GM23338 (cell line): ENCODE measurements around the gene GRIK4. TPM values are rescaled to one million over a fixed set of nuclear protein-coding genes. Genes with fewer than 3 reads are reported as not detected.

Experiments
- ATAC-seq: fragments of 200-7000 bp; cut with Tn5 transposase; 3 replicates; pipeline ENCODE4 v1.9.1; 2020
- DNase-seq: peaks from one replicate; pipeline ENCODE4 v3.0.0-alpha.2; 2015; ENCODE audit warnings: low spot score
- H2AFZ ChIP-seq: fragments of 200-600 bp; sonication (generic); 2 replicates; pipeline ENCODE4 v1.8.0; 2016; ENCODE audit warnings: antibody characterized with exemption, mild to moderate bottlenecking, moderate library complexity
- H3F3A ChIP-seq: fragments of 200-600 bp; sonication (generic); replicated peaks from 2 replicates; pipeline ENCODE4 v1.8.0; 2017; ENCODE audit warnings: antibody characterized with exemption, mixed run types, low read depth
- H3K27ac ChIP-seq: fragments of 200-600 bp; sonication (generic); 2 replicates; pipeline ENCODE4 v1.6.1; 2016; ENCODE audit warnings: low read depth
- H3K27me3 ChIP-seq: fragments of 200-600 bp; sonication (generic); 2 replicates; pipeline ENCODE4 v1.8.0; 2016; ENCODE audit warnings: mild to moderate bottlenecking, mixed run types, moderate library complexity; ENCODE audit not compliant: insufficient read depth
- H3K36me3 ChIP-seq: fragments of 200-600 bp; sonication (generic); 2 replicates; pipeline ENCODE4 v1.8.0; 2016; ENCODE audit warnings: mild to moderate bottlenecking; ENCODE audit not compliant: insufficient read depth
- H3K4me1 ChIP-seq: fragments of 200-600 bp; sonication (generic); 2 replicates; pipeline ENCODE4 v1.8.0; 2016; ENCODE audit warnings: mild to moderate bottlenecking, moderate library complexity; ENCODE audit not compliant: insufficient read depth
- H3K4me2 ChIP-seq: fragments of 200-600 bp; sonication (generic); 2 replicates; pipeline ENCODE4 v1.7.1; 2017; ENCODE audit warnings: mixed run types
- H3K4me3 ChIP-seq: fragments of 200-600 bp; sonication (generic); 2 replicates; pipeline ENCODE4 v1.6.1; 2016; ENCODE audit warnings: mixed run types
- H3K79me2 ChIP-seq: fragments of 200-600 bp; sonication (generic); replicated peaks from 2 replicates; pipeline ENCODE4 v1.8.0; 2017; ENCODE audit warnings: mild to moderate bottlenecking; ENCODE audit not compliant: insufficient read depth
- H3K9me2 ChIP-seq: fragments of 200-600 bp; sonication (generic); 2 replicates; pipeline ENCODE4 v1.8.0; 2017; ENCODE audit not compliant: insufficient read depth
- H4K20me1 ChIP-seq: fragments of 200-600 bp; sonication (generic); replicated peaks from 2 replicates; pipeline ENCODE4 v1.8.0; 2017; ENCODE audit warnings: mild to moderate bottlenecking; ENCODE audit not compliant: insufficient read depth
- H3K27ac Mint-ChIP-seq: 2 replicates; pipeline ENCODE4 v1.8.0; 2020; ENCODE audit warnings: inconsistent platforms, mild to moderate bottlenecking, moderate library complexity, mixed read lengths
- H3K27me3 Mint-ChIP-seq: 3 replicates; pipeline ENCODE4 v1.8.0; 2022; ENCODE audit warnings: low read depth, mild to moderate bottlenecking, moderate library complexity, mixed read lengths, inconsistent platforms; ENCODE audit not compliant: insufficient read depth, poor library complexity
- H3K36me3 Mint-ChIP-seq: 3 replicates; pipeline ENCODE4 v1.8.0; 2021; ENCODE audit warnings: low read depth, mild to moderate bottlenecking, inconsistent platforms, moderate library complexity, mixed read lengths
- H3K4me1 Mint-ChIP-seq: 3 replicates; pipeline ENCODE4 v1.8.0; 2020; ENCODE audit warnings: mild to moderate bottlenecking, inconsistent platforms, mixed read lengths
- H3K4me3 Mint-ChIP-seq: 3 replicates; pipeline ENCODE4 v1.8.0; 2021; ENCODE audit warnings: moderate library complexity, mild to moderate bottlenecking, inconsistent platforms, mixed read lengths
- H3K9me3 Mint-ChIP-seq: 3 replicates; pipeline ENCODE4 v1.8.0; 2020; ENCODE audit warnings: moderate library complexity, mild to moderate bottlenecking, inconsistent platforms, mixed read lengths
- CREB1 ChIP-seq: fragments of 250-450 bp; sonication (Bioruptor Pico); IDR thresholded peaks from 2 replicates; pipeline ENCODE4 v1.5.0; 2020; ENCODE audit warnings: low read depth, mild to moderate bottlenecking, moderate library complexity
- ETS1 ChIP-seq: IDR thresholded peaks from 2 replicates; pipeline ENCODE4 v1.6.1; 2016; ENCODE audit warnings: antibody characterized with exemption
- EZH2 ChIP-seq: fragments of 200-600 bp; sonication (generic); IDR thresholded peaks from one replicate; pipeline ENCODE4 v1.8.0; 2017; ENCODE audit warnings: antibody characterized with exemption, mild to moderate bottlenecking, low read depth; ENCODE audit not compliant: unreplicated experiment
- EZH2phosphoT487 ChIP-seq: fragments of 200-600 bp; sonication (generic); IDR thresholded peaks from one replicate; pipeline ENCODE4 v1.8.1; 2018; ENCODE audit warnings: antibody characterized with exemption; ENCODE audit not compliant: unreplicated experiment
- JUNB ChIP-seq: IDR thresholded peaks from one replicate; pipeline ENCODE4 v1.6.1; 2016; ENCODE audit warnings: antibody characterized with exemption; ENCODE audit not compliant: unreplicated experiment
- NANOG ChIP-seq: IDR thresholded peaks from 2 replicates; pipeline ENCODE4 v1.6.1; 2016; ENCODE audit warnings: antibody characterized with exemption, borderline replicate concordance
- POLR2AphosphoS5 ChIP-seq: IDR thresholded peaks from 2 replicates; pipeline ENCODE4 v1.6.1; 2016; ENCODE audit warnings: antibody characterized with exemption, low read depth
- REST ChIP-seq: IDR thresholded peaks from one replicate; pipeline ENCODE4 v1.6.1; 2018; ENCODE audit warnings: antibody characterized with exemption; ENCODE audit not compliant: unreplicated experiment
- STAT1 ChIP-seq: IDR thresholded peaks from one replicate; pipeline ENCODE4 v1.6.1; 2016; ENCODE audit warnings: antibody characterized with exemption; ENCODE audit not compliant: unreplicated experiment
- ZNF331 ChIP-seq: fragments of 250-450 bp; sonication (Bioruptor Pico); IDR thresholded peaks from 2 replicates; pipeline ENCODE4 v1.5.0; 2020; ENCODE audit warnings: low read depth, mild to moderate bottlenecking, moderate library complexity
- polyA plus RNA-seq: library from polyadenylated mRNA; unstranded; fragments of >200 nt; fragmentation: Nextera tagmentation; extraction: Ambion mirVana; gene quantifications from 2 replicates; pipeline ENCODE4 v1.2.1, GENCODE V29; 2016
- total RNA-seq: library from RNA; depleted of rRNA; stranded (reverse); fragments of >200 nt; shearing (Covaris generic); gene quantifications from 2 replicates; pipeline ENCODE4 v1.2.3, GENCODE V29; 2014
- TF ChIP-seq, protein P1 (sequence below), 2 experiments: fragments of 200-600 bp in 1 of 2; sonication (generic) in 1 of 2; conservative IDR thresholded peaks; 2 replicates each; pipeline versions ENCODE4 v1.5.1 to v1.6.1; 2016 to 2017; ENCODE audit warnings: antibody characterized with exemption in 2 of 2, low read depth in 2 of 2, mild to moderate bottlenecking in 2 of 2, moderate library complexity in 1 of 2

The GRIK4 gene
- total and polyA plus RNA-seq, 2 experiments from 2014 or later: 0.63 to 2.2 TPM

- TF ChIP-seq, protein P1, sequence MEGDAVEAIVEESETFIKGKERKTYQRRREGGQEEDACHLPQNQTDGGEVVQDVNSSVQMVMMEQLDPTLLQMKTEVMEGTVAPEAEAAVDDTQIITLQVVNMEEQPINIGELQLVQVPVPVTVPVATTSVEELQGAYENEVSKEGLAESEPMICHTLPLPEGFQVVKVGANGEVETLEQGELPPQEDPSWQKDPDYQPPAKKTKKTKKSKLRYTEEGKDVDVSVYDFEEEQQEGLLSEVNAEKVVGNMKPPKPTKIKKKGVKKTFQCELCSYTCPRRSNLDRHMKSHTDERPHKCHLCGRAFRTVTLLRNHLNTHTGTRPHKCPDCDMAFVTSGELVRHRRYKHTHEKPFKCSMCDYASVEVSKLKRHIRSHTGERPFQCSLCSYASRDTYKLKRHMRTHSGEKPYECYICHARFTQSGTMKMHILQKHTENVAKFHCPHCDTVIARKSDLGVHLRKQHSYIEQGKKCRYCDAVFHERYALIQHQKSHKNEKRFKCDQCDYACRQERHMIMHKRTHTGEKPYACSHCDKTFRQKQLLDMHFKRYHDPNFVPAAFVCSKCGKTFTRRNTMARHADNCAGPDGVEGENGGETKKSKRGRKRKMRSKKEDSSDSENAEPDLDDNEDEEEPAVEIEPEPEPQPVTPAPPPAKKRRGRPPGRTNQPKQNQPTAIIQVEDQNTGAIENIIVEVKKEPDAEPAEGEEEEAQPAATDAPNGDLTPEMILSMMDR (conservative IDR thresholded peaks at IDR 0.05; ENCODE audit: low read depth in 2 of 2): no peak
- TF ChIP-seq CREB1 (CRISPR knock-in tag) (no peak), REST (no peak)
These were observed 37.2 kb downstream of the GRIK4 start (continued) for GRCh38 chr11:120548682-120549209.

- Histone ChIP-seq H3K79me2 (no peaks in the 10 kb centered on the region), H3F3A (peaks cover 4% of the 10 kb centered on the region; the same call in 1 of the 2 replicates), H2AFZ (no peak overlapping the region), H3K27ac (no peak overlapping the region), H3K27me3 (no peaks in the 10 kb centered on the region), H3K4me1 (peaks cover 17% of the 10 kb centered on the region), H4K20me1 (no peaks in the 10 kb centered on the region), H3K9me2 (no peaks in the 10 kb centered on the region), H3K4me2 (no peak overlapping the region), H3K4me3 (no peak overlapping the region), H3K36me3 (no peaks in the 10 kb centered on the region)
- Mint-ChIP-seq H3K9me3 (no peaks in the 10 kb centered on the region), H3K27me3 (peaks cover 17% of the 10 kb centered on the region), H3K4me1 (peaks cover 62% of the 10 kb centered on the region), H3K27ac (no peak overlapping the region), H3K4me3 (no peak overlapping the region), H3K36me3 (no peaks in the 10 kb centered on the region)
- DNase-seq: no peak
- no peak; the same call in 2 of the 3 replicates for ATAC-seq
- TF ChIP-seq ZNF331 (CRISPR knock-in tag): no peak
- TF ChIP-seq EZH2: no peak
- TF ChIP-seq JUNB: no peak
- no peak for TF ChIP-seq REST
- TF ChIP-seq STAT1: no peak
- no peak for TF ChIP-seq POLR2AphosphoS5
- no peak for TF ChIP-seq EZH2phosphoT487
- TF ChIP-seq NANOG: no peak
- TF ChIP-seq ETS1: no peak
These were observed 37.8 kb downstream of the GRIK4 start for GRCh38 chr11:120549346-120549745.
